ENCODE data around the gene SEZ6L.
A peak's percentile ranks its signal among the peaks of the same experiment; 100 is the strongest.

Gene SEZ6L

DNA sequence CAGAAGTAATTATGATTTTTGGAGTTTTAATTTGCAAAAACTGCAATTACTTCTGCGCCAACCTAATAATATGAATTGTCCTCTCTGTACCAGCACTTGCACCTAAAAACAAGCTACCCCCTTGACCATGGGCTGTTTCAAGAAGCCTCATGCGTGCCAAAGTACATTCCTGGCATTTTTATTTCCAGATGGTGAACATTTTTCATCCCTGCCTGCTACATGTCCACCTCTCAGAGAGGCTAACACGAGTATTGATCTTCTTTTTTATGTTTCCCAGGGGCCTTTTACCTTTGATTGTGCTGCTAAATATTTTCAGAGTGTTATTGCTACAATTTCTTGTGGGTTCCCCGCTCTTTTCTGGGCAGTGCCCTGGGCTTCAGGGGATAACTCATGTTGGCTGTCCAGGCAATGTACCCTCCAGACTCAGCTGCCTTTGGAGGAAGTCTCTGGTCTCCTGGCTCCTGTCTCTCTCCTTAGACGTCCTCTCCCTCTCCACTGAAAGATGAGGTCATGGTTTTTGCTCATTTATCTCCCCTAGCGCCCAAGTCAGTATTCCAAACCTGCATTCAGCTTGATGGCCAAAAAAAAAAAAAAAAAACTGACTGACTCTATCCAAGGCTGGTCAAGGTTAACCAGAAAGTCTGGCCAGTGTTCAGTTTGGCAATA, 173.6 kb downstream of the SEZ6L start:
- no peak for DNase-seq

GRCh38 chr22:26345496-26345895, 176.2 kb downstream of the SEZ6L start:
- no peak for DNase-seq

DNA sequence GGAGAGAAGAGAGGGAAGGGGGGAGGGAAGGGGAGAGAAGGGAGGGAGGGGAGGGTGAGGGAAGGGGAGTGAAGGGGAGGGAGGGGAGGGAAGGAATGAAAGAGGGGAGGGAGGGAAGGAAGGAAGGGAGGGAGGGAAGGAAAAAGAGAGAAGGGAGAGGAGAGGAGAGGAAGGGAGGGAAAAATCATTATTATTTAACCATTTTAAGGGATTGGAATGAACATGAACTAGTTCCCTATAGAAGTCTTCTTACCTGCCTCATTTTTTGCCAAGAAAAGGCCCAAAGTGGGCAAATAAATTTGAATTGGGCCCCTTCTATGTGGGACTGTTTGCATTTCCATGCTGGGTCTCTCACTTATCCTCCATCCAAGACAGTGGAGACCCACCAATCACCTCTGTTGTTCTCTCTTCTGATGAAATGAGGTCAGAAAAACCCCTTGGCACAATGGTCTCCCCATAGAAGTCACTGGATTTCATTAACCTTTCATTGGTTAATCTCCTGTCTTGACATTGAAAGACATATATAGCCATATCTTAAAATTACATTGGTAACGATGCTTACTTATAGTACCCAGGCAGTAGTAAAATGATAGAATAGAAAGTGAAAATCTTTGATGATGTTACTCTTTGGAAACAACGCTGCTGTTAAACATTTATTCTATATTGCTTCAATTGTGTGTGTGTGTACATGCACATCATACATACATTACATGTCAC, 179.7 kb downstream of the SEZ6L start:
- no peak for DNase-seq

GRCh38 chr22:26354707-26355106, 185.4 kb downstream of the SEZ6L start:
- DNase-seq, result no peak

GRCh38 chr22:26357281-26357680, 188.0 kb downstream of the SEZ6L start:
- DNase-seq, result no peak

- DNase-seq, result no peak
Observed at GRCh38 chr22:26357813-26358212, 188.6 kb downstream of the SEZ6L start.

GRCh38 chr22:26359156-26359555, 189.9 kb downstream of the SEZ6L start:
- DNase-seq, result no peak

DNA sequence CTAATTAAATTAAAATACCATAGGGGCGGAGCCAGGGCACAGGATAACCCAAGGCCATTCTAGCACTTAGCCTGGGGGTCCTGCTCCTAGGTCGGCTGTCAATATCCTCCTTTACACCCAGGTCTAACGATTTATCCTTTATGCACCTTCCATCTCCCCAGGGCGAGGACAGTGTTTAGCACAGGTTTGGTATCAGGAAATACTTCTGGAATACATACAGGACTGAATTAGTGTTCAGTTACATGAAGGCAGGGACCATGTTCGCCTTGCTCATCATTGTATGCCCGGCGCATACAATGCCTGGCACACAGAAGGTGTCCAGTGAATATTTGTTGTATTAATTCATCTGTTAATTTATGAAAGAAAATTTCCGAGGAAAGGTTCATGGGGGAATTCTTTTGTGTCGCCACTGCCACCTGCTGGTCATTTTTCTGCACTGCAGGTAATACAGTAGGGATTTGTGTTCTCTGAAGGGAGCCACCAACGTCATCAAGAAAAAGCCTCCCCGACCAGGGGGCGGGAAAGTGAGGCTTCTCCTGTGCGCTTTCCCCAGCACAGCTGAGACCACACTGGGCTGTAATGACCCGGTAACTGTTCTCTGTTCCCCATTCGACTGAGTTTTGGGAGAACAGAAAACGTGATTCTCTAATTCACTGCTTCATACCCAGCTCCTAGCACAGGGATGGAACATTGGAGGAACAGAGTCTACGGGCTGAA, 191.1 kb downstream of the SEZ6L start:
- peak; percentile 71 for DNase-seq

- DNase-seq, result no peak
Observed at GRCh38 chr22:26362471-26362870, 193.2 kb downstream of the SEZ6L start.

DNA sequence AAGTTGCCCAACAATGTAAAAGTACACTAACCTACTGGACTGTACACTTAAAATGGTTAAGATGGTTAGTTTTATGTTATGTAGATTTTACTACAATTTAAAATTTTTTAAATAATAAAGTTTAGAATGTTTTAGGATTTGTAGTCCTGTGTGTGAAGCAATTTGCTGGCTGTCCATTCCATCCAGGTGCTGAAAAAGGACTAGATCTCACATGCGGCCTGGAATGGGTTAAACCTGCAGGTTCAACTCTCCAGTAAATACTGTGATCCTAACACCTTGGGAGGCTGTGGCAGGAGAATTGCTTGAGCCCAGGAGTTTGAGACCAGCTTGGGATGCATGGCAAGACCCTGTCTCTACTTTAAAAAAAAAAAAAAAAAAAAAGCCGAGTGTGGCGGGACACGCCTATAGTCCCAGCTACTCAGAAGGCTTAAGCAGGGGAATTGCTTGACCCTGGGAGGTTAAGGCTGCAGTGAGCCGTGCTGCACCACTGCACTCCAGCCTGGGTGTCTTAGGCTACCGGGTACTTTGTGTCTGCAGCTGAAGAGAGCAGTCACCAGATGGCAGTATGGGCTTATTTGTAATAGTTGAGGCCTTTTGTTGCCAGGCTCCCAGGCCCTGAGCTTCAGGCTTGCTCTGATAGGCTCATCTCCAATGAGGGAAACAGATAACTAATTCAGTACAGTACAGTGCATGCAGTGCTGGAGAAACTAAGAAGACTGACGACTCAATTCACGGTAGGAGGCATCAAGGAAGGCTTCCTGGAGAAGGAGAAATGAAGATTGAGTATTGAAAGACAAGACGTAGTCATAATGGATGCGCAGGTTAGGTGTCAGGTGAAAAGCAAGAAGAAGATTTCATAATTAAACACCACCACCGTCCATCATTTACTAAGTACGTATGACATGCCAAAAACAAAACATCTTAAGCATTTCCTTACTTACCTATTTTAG, 195.1 kb downstream of the SEZ6L start:
- DNase-seq, result peak; percentile 65

DNA sequence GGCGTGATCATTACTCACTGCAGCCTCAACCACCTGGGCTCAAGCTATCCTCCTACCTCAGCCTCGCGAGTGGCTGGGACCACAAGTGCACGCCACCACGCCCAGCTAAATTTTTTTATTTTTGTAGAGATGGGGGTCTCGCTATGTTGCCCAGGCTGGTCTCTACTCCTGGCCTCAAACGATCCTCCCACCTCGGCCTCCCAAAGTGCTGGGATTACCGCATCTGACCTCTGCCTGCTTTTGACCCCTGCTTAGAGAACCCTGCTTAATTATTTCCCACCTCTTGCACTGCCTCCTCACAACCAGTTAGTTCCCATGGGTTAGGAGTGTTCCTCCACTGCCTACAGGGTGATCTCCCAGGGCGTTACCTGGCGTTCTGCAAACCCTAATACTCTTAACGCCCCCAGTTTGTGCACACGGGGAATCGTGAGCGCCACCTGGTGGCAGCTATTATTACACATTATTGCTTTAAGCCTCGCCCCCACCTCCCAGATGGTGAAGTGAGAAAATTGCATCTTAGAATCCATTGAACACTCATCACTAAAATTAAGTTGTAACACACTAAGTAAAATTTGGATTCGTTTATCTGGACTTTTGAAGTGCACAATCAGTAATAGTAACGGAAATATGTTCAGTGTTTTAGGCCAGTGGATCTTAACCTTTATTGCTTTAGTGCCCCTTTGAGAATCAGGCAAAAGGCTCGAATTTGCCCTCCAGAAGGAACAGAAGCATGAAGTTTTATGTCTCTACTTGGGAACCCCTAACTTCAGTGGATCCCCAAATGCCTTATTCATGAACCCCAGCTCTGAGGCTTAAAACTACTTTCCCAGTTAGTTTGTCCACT, 198.4 kb downstream of the SEZ6L start:
- DNase-seq, result peak; percentile 39

DNA sequence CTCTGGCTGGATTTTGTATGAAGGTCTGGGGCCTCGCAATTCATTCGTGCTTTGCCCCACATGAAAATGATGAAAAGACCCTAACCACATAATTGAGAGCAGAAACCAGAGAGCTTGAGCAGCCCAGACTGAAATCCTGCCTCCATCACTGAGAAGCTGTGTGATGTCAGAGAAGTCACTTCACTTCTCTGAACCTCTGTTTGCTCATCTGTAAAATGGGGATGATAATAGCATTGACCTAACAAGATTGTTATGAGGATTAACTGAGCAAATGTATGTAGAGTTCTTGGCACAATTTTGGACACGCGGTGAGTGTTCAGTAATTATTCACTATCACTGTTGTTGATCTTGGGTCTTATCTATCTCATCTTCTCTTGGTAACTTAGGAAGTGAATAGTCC, 203.6 kb downstream of the SEZ6L start:
- DNase-seq, result no peak

DNA sequence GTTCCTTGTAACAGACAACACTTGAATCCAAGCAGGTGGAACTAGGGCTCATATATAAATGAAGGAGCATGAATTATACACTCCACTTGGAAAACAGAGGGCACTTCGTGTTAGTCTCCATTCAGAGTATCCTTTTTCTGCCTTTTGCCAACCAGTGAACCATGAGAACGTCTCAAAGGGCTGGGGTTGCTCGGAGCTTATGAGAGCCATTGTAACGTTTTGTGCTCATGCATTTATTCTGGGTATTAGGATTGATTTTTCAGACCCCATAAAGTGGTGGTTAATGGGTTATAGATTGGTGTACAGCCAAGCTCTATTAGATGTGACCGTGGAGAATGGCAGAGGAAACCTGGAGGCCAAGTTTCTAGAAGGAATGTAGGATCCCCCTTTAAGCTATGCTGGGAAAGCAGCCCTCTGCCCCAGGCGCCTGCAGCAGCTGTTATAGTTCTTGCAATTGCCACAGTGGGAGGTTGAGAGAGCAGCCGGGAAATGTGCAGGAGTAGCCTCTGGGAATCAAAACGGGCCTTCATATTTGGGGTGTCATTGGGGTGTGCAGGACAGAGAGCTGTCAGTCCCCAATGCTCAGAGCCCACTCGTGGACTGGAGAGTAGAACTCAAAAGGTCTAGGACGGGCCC, 205.2 kb downstream of the SEZ6L start:
- DNase-seq, result no peak

DNA sequence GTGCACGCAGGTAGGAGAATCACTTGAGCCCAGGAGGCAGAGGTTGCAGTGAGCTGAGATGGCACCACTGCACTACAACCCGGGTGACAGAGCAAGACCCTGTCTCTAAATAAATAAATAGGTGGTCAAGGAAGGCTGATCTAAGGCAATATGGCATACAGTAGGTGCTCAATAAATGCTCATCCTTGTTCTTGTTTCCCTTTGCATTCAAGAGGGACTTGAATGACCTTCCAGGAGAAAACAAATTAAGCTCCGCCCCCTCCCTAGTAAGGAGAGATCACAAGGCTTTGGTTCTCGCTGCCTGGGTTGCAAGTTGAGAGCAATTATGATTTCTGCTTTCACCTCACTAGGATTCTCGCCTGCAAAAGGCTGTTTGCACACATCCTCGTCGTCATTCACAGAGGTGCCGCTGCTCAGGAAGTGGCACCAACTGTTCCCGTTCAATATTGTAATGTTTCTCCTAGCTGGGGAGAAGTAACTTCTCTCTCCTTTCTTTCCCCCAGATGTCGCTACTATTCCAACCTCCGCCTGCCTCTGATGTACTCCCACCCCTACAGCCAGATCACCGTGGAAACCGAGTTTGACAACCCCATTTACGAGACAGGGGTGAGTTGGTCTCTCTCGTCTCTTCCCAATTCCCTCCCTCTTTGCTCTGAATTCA, 208.0 kb downstream of the SEZ6L start:
- DNase-seq, result no peak

GRCh38 chr22:26380072-26380830, 211.0 kb downstream of the SEZ6L start:
- DNase-seq, result no peak

DNA sequence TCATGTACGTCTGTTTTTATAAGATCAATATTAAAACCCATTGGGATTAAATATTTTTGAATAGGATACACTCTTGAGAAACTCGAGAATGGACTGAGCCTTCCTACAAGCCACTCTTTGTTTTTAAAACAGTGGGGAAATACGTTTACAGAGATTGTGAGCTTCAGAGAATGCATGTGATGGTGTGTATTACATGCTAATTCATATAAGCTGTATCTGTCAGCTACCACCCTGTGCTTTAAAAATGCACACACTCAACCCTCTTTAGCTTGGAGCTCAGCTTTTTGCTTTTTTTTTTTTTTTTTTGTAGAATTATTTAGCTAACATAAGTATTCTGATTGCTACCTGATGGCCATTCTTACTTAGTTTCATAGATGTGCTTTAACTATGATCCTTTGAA, 213.5 kb downstream of the SEZ6L start:
- no peak for DNase-seq

GRCh38 chr22:26383968-26384556, 214.8 kb downstream of the SEZ6L start:
- no peak for DNase-seq

DNA sequence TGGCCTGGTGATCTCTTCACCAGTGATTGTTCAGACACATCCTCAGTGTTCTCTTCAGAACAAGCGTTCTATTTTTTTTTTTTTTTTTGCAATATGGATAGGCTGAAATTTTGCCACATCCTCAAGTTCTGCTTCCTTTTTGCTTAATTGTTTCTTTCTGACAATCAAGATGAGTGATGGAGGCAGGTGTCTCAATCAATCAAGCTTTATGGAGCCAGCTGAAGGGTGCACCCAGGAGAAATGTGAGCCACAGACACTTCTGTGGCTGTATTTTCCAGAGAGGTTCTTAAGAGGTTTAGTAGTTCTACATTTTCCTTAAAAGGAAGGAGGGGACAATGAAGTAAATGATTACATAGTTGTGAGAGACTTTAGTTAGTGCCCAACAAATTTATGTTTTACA, 215.9 kb downstream of the SEZ6L start:
- DNase-seq, result no peak

- no peak for DNase-seq
Observed at GRCh38 chr22:26389125-26389524, 219.9 kb downstream of the SEZ6L start.

DNA sequence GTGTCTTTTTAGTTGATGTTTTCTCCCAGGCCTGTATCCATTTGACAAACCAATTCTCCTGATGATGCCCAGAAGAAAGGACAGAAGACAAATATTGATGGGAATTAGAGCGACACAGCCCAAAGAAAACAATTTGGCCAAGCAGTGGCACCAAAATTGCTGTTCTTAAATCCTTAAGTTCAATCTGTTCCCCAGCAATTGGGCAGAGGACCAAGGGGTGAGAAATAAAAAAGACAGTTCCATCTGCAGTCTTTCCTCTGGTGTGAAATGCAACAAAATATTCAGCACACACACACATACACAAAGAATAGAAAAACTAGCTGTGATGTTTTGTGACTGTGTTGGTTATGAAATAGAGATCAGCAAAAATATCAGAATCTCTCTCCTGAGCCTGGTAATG, 221.8 kb downstream of the SEZ6L start:
- no peak for DNase-seq
